ENCODE data around the gene ANKRD55. TPM values are rescaled to one million over a fixed set of nuclear protein-coding genes. Genes with fewer than 3 reads are reported as not detected.

Gene ANKRD55
- total RNA-seq, 1 donor: under 0.01 TPM

GRCh38 chr5:56169949-56170348 lies 63.2 kb downstream of the ANKRD55 start:
- no peak for TF ChIP-seq CTCF (IDR thresholded peaks at IDR 0.05; ENCODE audit: insufficient read depth, low read depth, low read length)
- no peak overlapping the region for H3K4me3 ChIP-seq (ENCODE audit: low read depth, low read length)
- no peak for DNase-seq (ENCODE audit: low read depth)

- DNase-seq (ENCODE audit: low read depth): peak; percentile 52
- H3K4me3 ChIP-seq (ENCODE audit: low read depth, low read length): no peak overlapping the region
- no peak for TF ChIP-seq CTCF (IDR thresholded peaks at IDR 0.05; ENCODE audit: insufficient read depth, low read depth, low read length)
These were observed 63.8 kb downstream of the ANKRD55 start for GRCh38 chr5:56169281-56169680.

GRCh38 chr5:56168066-56168478 lies 65.1 kb downstream of the ANKRD55 start:
- no peak for TF ChIP-seq CTCF (IDR thresholded peaks at IDR 0.05; ENCODE audit: insufficient read depth, low read depth, low read length)
- peak; percentile 74 for DNase-seq (ENCODE audit: low read depth)
- no peak overlapping the region for H3K4me3 ChIP-seq (ENCODE audit: low read depth, low read length)

- peak; percentile 56 for DNase-seq (ENCODE audit: low read depth)
- no peak overlapping the region for H3K4me3 ChIP-seq (ENCODE audit: low read depth, low read length)
- no peak for TF ChIP-seq CTCF (IDR thresholded peaks at IDR 0.05; ENCODE audit: insufficient read depth, low read depth, low read length)
These were observed 65.6 kb downstream of the ANKRD55 start for GRCh38 chr5:56167519-56167918.

- peak; percentile 49 for DNase-seq (ENCODE audit: low read depth)
- TF ChIP-seq CTCF (IDR thresholded peaks at IDR 0.05; ENCODE audit: insufficient read depth, low read depth, low read length): no peak
- no peak overlapping the region for H3K4me3 ChIP-seq (ENCODE audit: low read depth, low read length)
These were observed 66.3 kb downstream of the ANKRD55 start for GRCh38 chr5:56166671-56167385.

- DNase-seq (ENCODE audit: low read depth): no peak
- no peak overlapping the region for H3K4me3 ChIP-seq (ENCODE audit: low read depth, low read length)
- TF ChIP-seq CTCF (IDR thresholded peaks at IDR 0.05; ENCODE audit: insufficient read depth, low read depth, low read length): no peak
These were observed 68.8 kb downstream of the ANKRD55 start for GRCh38 chr5:56164376-56164775.

GRCh38 chr5:56161927-56162326 lies 71.2 kb downstream of the ANKRD55 start:
- no peak for TF ChIP-seq CTCF (IDR thresholded peaks at IDR 0.05; ENCODE audit: insufficient read depth, low read depth, low read length)
- peak; percentile 64 for DNase-seq (ENCODE audit: low read depth)
- no peak overlapping the region for H3K4me3 ChIP-seq (ENCODE audit: low read depth, low read length)

All from fibroblast of villous mesenchyme (primary cell).